ENCODE measurements around the gene RSPH10B2.
"Not testable (repeated sequence)": the region's sequence is repeated elsewhere in the genome, so short reads cannot be mapped to it uniquely, and the experiment has no call there.

Gene RSPH10B2

GRCh38 chr7:6718124-6718523 lies 35.8 kb upstream of the RSPH10B2 start:
- Histone ChIP-seq H3K27me3 (replicated peaks; ENCODE audit: insufficient read depth, low read length) (no peaks in the 10 kb centered on the region), H3K4me1 (ENCODE audit: low read length) (no peaks in the 10 kb centered on the region), H3K79me2 (ENCODE audit: low read length) (no peaks in the 10 kb centered on the region), H3K36me3 (replicated peaks; ENCODE audit: insufficient read depth, low read length) (no peaks in the 10 kb centered on the region), H3K9me3 (replicated peaks; ENCODE audit: insufficient read depth, low read length) (no peaks in the 10 kb centered on the region), H4K20me1 (ENCODE audit: insufficient read depth, low read length) (no peaks in the 10 kb centered on the region), H3K4me3 (ENCODE audit: low read length) (no peak overlapping the region), H3F3A (ENCODE audit: insufficient read depth, low read length) (no peaks in the 10 kb centered on the region), H3K4me2 (ENCODE audit: low read depth, low read length) (no peak overlapping the region), H2AFZ (ENCODE audit: low read length) (no peak overlapping the region), H3K9me2 (replicated peaks; ENCODE audit: insufficient read depth, low read length) (no peaks in the 10 kb centered on the region), H3K27ac (ENCODE audit: low read length) (no peak overlapping the region), H3K9ac (ENCODE audit: low read length) (no peak overlapping the region)
- DNase-seq: no peak
- TF ChIP-seq CTCF (IDR thresholded peaks at IDR 0.05; ENCODE audit: low read length) (no peak), EZH2 (optimal IDR thresholded peaks at IDR 0.05; ENCODE audit: low read depth, low read length) (no peak), EZH2phosphoT487 (IDR thresholded peaks at IDR 0.05; ENCODE audit: low read length) (no peak)

- H3K4me1 ChIP-seq (ENCODE audit: low read length); H3K9me2 ChIP-seq (replicated peaks; ENCODE audit: insufficient read depth, low read length); H3F3A ChIP-seq (ENCODE audit: insufficient read depth, low read length); H3K4me2 ChIP-seq (ENCODE audit: low read depth, low read length); H3K9me3 ChIP-seq (replicated peaks; ENCODE audit: insufficient read depth, low read length); DNase-seq; H3K9ac ChIP-seq (ENCODE audit: low read length); H3K79me2 ChIP-seq (ENCODE audit: low read length); H4K20me1 ChIP-seq (ENCODE audit: insufficient read depth, low read length); H3K4me3 ChIP-seq (ENCODE audit: low read length); H3K36me3 ChIP-seq (replicated peaks; ENCODE audit: insufficient read depth, low read length); H3K27ac ChIP-seq (ENCODE audit: low read length); H3K27me3 ChIP-seq (replicated peaks; ENCODE audit: insufficient read depth, low read length); H2AFZ ChIP-seq (ENCODE audit: low read length): not testable (repeated sequence)
Observed at GRCh38 chr7:6724351-6724750, 29.6 kb upstream of the RSPH10B2 start.

- no peaks in the 10 kb centered on the region for H4K20me1 ChIP-seq (ENCODE audit: insufficient read depth, low read length)
- H3K4me1 ChIP-seq (ENCODE audit: low read length): no peaks in the 10 kb centered on the region
- no peaks in the 10 kb centered on the region for H3K36me3 ChIP-seq (replicated peaks; ENCODE audit: insufficient read depth, low read length)
- DNase-seq: peak; percentile 35
- no peaks in the 10 kb centered on the region for H3F3A ChIP-seq (ENCODE audit: insufficient read depth, low read length)
- H3K27ac ChIP-seq (ENCODE audit: low read length): peak overlapping the region; percentile 41; the same call in 1 of the 2 replicates
- H3K4me3 ChIP-seq (ENCODE audit: low read length): no peak overlapping the region
- no peaks in the 10 kb centered on the region for H3K9me3 ChIP-seq (replicated peaks; ENCODE audit: insufficient read depth, low read length)
- no peak overlapping the region for H3K9ac ChIP-seq (ENCODE audit: low read length)
- H3K27me3 ChIP-seq (replicated peaks; ENCODE audit: insufficient read depth, low read length): no peaks in the 10 kb centered on the region
- TF ChIP-seq EZH2 (optimal IDR thresholded peaks at IDR 0.05; ENCODE audit: low read depth, low read length) (no peak), CTCF (IDR thresholded peaks at IDR 0.05; ENCODE audit: low read length) (no peak), EZH2phosphoT487 (IDR thresholded peaks at IDR 0.05; ENCODE audit: low read length) (no peak)
- peak overlapping the region; percentile 18; the same call in 1 of the 2 replicates for H3K4me2 ChIP-seq (ENCODE audit: low read depth, low read length)
- H3K79me2 ChIP-seq (ENCODE audit: low read length): peaks cover 6% of the 10 kb centered on the region
- H3K9me2 ChIP-seq (replicated peaks; ENCODE audit: insufficient read depth, low read length): no peaks in the 10 kb centered on the region
- peak overlapping the region; percentile 48; the same call in 1 of the 2 replicates for H2AFZ ChIP-seq (ENCODE audit: low read length)
Observed at GRCh38 chr7:6725003-6725402, 28.9 kb upstream of the RSPH10B2 start.

- H3K36me3 ChIP-seq (replicated peaks; ENCODE audit: insufficient read depth, low read length); H3K9me2 ChIP-seq (replicated peaks; ENCODE audit: insufficient read depth, low read length); H3K27ac ChIP-seq (ENCODE audit: low read length); H3K9me3 ChIP-seq (replicated peaks; ENCODE audit: insufficient read depth, low read length); H4K20me1 ChIP-seq (ENCODE audit: insufficient read depth, low read length); H3K4me3 ChIP-seq (ENCODE audit: low read length); H2AFZ ChIP-seq (ENCODE audit: low read length); H3F3A ChIP-seq (ENCODE audit: insufficient read depth, low read length); DNase-seq; H3K4me1 ChIP-seq (ENCODE audit: low read length); H3K4me2 ChIP-seq (ENCODE audit: low read depth, low read length); H3K9ac ChIP-seq (ENCODE audit: low read length); H3K27me3 ChIP-seq (replicated peaks; ENCODE audit: insufficient read depth, low read length): not testable (repeated sequence)
- H3K79me2 ChIP-seq (ENCODE audit: low read length): peaks cover 18% of the 10 kb centered on the region
Observed at GRCh38 chr7:6726341-6726740, 27.6 kb upstream of the RSPH10B2 start.
